ENCODE measurements around the gene EHMT2.

EHMT2 gene

DNA sequence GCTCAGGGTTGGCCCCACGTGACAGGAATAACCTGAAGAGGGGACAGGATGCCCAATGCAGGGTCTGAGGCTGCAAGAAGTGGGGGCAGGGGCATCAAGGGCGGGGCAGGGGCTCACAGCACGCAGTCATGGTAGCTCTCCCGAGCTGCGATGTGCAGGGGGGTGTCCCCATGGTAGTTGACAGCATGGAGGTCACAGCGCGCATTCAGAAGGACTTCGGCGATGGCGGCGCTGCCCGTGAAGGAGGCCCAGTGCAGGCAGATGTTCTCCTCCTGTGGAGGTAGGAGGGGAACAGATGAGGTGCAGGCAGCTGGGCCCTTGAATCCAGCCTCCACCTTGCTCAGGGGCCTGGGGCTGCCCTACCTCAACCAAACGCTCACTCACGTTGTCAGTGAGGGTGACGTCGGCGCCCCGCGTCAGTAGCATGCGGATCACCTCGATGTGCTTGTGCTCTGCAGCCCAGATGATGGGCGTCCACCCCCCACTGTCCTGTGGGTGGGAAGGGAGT lies 12.9 kb downstream of the EHMT2 start:
- H3K79me2 ChIP-seq (ENCODE audit: low read length) = no peaks in the 10 kb centered on the region
- no peak for TF ChIP-seq EZH2phosphoT487 (IDR thresholded peaks at IDR 0.05; ENCODE audit: low read depth)
- TF ChIP-seq, protein P1, sequence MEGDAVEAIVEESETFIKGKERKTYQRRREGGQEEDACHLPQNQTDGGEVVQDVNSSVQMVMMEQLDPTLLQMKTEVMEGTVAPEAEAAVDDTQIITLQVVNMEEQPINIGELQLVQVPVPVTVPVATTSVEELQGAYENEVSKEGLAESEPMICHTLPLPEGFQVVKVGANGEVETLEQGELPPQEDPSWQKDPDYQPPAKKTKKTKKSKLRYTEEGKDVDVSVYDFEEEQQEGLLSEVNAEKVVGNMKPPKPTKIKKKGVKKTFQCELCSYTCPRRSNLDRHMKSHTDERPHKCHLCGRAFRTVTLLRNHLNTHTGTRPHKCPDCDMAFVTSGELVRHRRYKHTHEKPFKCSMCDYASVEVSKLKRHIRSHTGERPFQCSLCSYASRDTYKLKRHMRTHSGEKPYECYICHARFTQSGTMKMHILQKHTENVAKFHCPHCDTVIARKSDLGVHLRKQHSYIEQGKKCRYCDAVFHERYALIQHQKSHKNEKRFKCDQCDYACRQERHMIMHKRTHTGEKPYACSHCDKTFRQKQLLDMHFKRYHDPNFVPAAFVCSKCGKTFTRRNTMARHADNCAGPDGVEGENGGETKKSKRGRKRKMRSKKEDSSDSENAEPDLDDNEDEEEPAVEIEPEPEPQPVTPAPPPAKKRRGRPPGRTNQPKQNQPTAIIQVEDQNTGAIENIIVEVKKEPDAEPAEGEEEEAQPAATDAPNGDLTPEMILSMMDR (IDR thresholded peaks at IDR 0.05; ENCODE audit: low read depth, low read length) = no peak
- H4K20me1 ChIP-seq (ENCODE audit: insufficient read depth, low read length) = no peaks in the 10 kb centered on the region
- H3K27ac ChIP-seq (ENCODE audit: low read length) = no peak overlapping the region
- H3K27me3 ChIP-seq (ENCODE audit: low read depth, low read length) = no peaks in the 10 kb centered on the region
- H3K36me3 ChIP-seq (replicated peaks; ENCODE audit: low read depth, low read length) = peaks cover 5% of the 10 kb centered on the region
- no peaks in the 10 kb centered on the region for H3K4me1 ChIP-seq (ENCODE audit: low read length)
- H3K9me3 ChIP-seq (ENCODE audit: insufficient read depth, low read length) = no peaks in the 10 kb centered on the region
- H3K4me2 ChIP-seq (ENCODE audit: low read length) = no peak overlapping the region
- no peak overlapping the region for H3K9ac ChIP-seq (ENCODE audit: low read length)
- no peak overlapping the region for H3K4me3 ChIP-seq (ENCODE audit: low read length)
- no peak overlapping the region for H2AFZ ChIP-seq (ENCODE audit: low read depth, low read length)

DNA sequence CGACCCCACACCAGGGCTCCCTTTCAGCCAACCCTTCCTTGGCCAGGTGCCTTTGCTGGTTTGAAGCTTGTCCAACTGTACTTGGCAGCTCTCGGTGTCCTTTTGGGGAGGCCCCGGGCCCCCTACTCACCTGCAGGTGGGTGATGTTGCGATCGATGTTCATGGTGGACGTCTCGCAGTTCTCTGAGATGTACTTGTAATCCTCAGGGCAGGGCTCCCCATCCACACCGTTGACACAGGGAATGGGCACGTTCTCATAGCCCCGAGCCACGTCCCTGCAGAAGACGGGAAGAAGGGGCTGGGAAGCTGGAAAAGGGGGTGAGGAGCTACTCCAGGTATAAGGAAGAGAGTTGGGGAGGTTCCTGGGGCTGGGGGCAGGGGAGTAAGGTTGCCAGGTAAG lies 13.8 kb downstream of the EHMT2 start:
- Histone ChIP-seq H3K27ac (ENCODE audit: low read length) (no peak overlapping the region), H4K20me1 (ENCODE audit: insufficient read depth, low read length) (no peaks in the 10 kb centered on the region), H2AFZ (ENCODE audit: low read depth, low read length) (no peak overlapping the region), H3K9ac (ENCODE audit: low read length) (no peak overlapping the region), H3K4me3 (ENCODE audit: low read length) (no peak overlapping the region), H3K9me3 (ENCODE audit: insufficient read depth, low read length) (no peaks in the 10 kb centered on the region), H3K4me2 (ENCODE audit: low read length) (no peak overlapping the region), H3K27me3 (ENCODE audit: low read depth, low read length) (no peaks in the 10 kb centered on the region), H3K4me1 (ENCODE audit: low read length) (no peaks in the 10 kb centered on the region), H3K79me2 (ENCODE audit: low read length) (no peaks in the 10 kb centered on the region), H3K36me3 (replicated peaks; ENCODE audit: low read depth, low read length) (peaks cover 3% of the 10 kb centered on the region)
- TF ChIP-seq, protein P1 (IDR thresholded peaks at IDR 0.05; ENCODE audit: low read depth, low read length) = no peak
- no peak for TF ChIP-seq EZH2phosphoT487 (IDR thresholded peaks at IDR 0.05; ENCODE audit: low read depth)

DNA sequence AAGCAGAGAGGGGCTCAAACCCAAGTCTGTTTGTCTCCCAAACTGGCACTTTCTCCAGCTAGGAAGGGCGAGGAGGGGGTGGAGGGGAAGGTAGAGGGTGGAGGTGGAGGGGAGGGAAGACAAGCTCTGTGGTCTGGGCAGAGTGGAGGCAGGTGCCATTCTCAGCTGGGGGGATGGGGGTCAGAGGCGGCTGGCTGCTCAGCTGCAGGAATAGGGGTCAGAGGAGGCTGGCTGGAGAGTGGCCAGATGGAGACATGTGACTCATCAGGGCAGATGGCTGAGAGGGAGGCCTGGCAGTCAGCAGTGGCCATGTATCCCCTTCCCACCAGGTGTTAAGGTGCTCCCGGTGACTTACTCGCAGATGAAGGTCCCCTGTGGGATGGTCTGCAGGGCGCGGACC lies 15.2 kb downstream of the EHMT2 start:
- no peaks in the 10 kb centered on the region for H3K27me3 ChIP-seq (ENCODE audit: low read depth, low read length)
- no peaks in the 10 kb centered on the region for H3K9me3 ChIP-seq (ENCODE audit: insufficient read depth, low read length)
- no peaks in the 10 kb centered on the region for H3K4me1 ChIP-seq (ENCODE audit: low read length)
- H4K20me1 ChIP-seq (ENCODE audit: insufficient read depth, low read length) = no peaks in the 10 kb centered on the region
- H3K9ac ChIP-seq (ENCODE audit: low read length) = no peak overlapping the region
- H3K4me2 ChIP-seq (ENCODE audit: low read length) = no peak overlapping the region
- no peak overlapping the region for H2AFZ ChIP-seq (ENCODE audit: low read depth, low read length)
- H3K27ac ChIP-seq (ENCODE audit: low read length) = no peak overlapping the region
- no peak for TF ChIP-seq EZH2phosphoT487 (IDR thresholded peaks at IDR 0.05; ENCODE audit: low read depth)
- TF ChIP-seq, protein P1 (IDR thresholded peaks at IDR 0.05; ENCODE audit: low read depth, low read length) = no peak
- H3K36me3 ChIP-seq (replicated peaks; ENCODE audit: low read depth, low read length) = peaks cover 3% of the 10 kb centered on the region
- no peak overlapping the region for H3K4me3 ChIP-seq (ENCODE audit: low read length)
- H3K79me2 ChIP-seq (ENCODE audit: low read length) = no peaks in the 10 kb centered on the region

DNA sequence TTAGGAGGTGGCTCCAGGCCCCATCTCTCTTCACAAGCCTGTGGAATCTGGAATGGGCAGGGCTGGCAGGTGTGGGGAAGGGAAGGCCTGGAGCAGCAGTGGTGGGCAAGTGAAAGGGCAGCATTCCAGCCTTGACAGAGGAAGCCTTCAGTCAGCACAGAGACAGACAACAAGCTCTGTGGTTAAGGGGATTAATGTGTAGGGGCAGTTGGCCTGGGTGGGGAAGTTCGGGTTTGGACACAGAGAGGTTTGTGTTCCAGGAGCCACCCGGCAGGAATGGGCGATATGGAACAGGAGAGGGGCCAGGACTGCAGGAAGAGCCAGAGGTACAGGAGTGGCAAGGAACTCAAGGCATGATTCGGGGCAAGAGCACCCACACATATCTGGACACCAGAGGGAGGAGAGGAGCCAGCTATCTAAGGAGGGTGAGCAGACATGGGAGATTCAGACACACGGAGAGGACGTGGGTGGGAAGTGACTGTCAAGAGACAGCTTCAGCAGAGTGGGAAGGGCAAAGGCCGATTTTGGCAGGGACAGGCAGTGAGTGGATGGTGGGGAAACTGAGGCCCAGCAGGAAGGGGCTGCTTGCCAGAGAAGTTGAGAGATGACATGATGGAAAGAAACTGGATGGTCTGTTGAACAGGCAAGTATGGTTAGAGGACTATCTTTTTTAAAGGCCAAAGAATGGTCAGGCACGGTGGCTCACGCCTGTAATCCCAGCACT lies 16.2 kb downstream of the EHMT2 start:
- Histone ChIP-seq H3K4me2 (ENCODE audit: low read length) (no peak overlapping the region), H3K4me1 (ENCODE audit: low read length) (no peaks in the 10 kb centered on the region), H3K9me3 (ENCODE audit: insufficient read depth, low read length) (no peaks in the 10 kb centered on the region), H4K20me1 (ENCODE audit: insufficient read depth, low read length) (no peaks in the 10 kb centered on the region), H3K27me3 (ENCODE audit: low read depth, low read length) (no peaks in the 10 kb centered on the region), H3K9ac (ENCODE audit: low read length) (no peak overlapping the region), H3K27ac (ENCODE audit: low read length) (no peak overlapping the region), H3K4me3 (ENCODE audit: low read length) (no peak overlapping the region), H3K79me2 (ENCODE audit: low read length) (no peaks in the 10 kb centered on the region), H2AFZ (ENCODE audit: low read depth, low read length) (no peak overlapping the region), H3K36me3 (replicated peaks; ENCODE audit: low read depth, low read length) (peaks cover 3% of the 10 kb centered on the region)
- TF ChIP-seq, protein P1 (IDR thresholded peaks at IDR 0.05; ENCODE audit: low read depth, low read length) = no peak
- no peak for TF ChIP-seq EZH2phosphoT487 (IDR thresholded peaks at IDR 0.05; ENCODE audit: low read depth)

Data from OCI-LY3 (cell line).